Mucosa of rectum (tissue), 2 donors: ENCODE measurements around the gene MRGPRF.
A peak's percentile ranks its signal among the peaks of the same experiment; 100 is the strongest.
"Not testable (repeated sequence)": the region's sequence is repeated elsewhere in the genome, so short reads cannot be mapped to it uniquely, and the experiment has no call there.

Experiments
- H3K27ac ChIP-seq, 2 donors: one replicate each; pipeline ENCODE4 v1.7.0; 2013; ENCODE audit warnings: inconsistent platforms in 2 of 2, low read depth in 2 of 2, low read length in 2 of 2
- H3K27me3 ChIP-seq, 2 donors: one replicate each; pipeline ENCODE4 v1.7.0; 2013; ENCODE audit warnings: low read length in 2 of 2; ENCODE audit not compliant: control insufficient read depth in 2 of 2, insufficient read depth in 2 of 2
- H3K36me3 ChIP-seq, 2 donors: one replicate each; pipeline ENCODE4 v1.7.0; 2013; ENCODE audit warnings: low read length in 2 of 2; ENCODE audit not compliant: control insufficient read depth in 2 of 2, insufficient read depth in 2 of 2
- H3K4me1 ChIP-seq, 2 donors: one replicate each; pipeline ENCODE4 v1.7.0; 2013; ENCODE audit warnings: low read length in 2 of 2, mild to moderate bottlenecking in 1 of 2; ENCODE audit not compliant: control insufficient read depth in 2 of 2, insufficient read depth in 2 of 2
- H3K4me3 ChIP-seq, 2 donors: one replicate each; pipeline ENCODE4 v1.7.0; 2013; ENCODE audit warnings: low read length in 2 of 2
- H3K9ac ChIP-seq, 2 donors: one replicate each; pipeline ENCODE4 v1.7.0; 2013; ENCODE audit warnings: low read length in 2 of 2, low read depth in 1 of 2, mild to moderate bottlenecking in 1 of 2
- H3K9me3 ChIP-seq, 2 donors: one replicate each; pipeline ENCODE4 v1.7.0; 2013; ENCODE audit warnings: low read length in 2 of 2; ENCODE audit not compliant: control insufficient read depth in 2 of 2
- donor health status: healthy.
- donor health status: Normal muscosa, but diverticular disease.

The MRGPRF gene

DNA sequence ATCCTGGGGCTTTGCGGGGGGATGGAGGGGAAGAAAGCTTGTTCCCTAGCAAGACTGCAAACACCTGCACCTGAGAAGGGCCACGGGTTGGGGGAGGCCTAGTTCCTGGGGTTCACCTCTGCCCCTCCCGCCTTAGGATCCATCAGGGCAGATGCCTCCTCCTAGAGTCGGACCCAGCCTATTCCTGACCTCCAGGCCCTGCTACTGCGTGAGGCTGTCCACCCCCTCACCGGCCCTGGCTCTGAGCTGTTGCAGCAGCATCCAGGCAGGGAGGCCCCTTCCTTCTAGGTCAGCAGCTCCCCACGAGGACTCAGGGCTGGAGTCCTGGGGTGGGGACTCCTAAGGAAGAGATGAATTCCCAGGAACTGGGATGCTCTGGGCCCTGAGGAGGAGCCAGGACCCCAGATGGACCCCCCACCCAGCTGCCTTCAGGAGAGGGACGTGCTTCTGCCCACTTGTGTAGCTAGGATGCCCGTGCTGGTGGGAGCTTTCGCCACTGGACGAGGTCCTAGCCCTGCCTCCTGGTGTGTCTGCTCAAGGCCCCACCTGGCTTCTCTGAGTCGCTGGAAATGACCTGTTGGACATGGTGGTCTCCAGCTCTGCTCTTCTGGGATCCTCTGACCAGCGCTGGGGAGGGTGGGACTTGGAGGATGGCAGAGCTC, 10.3 kb downstream of the MRGPRF start:
- H3K4me3 ChIP-seq, result no peak overlapping the region
- peak overlapping the region; percentile 1 to 23 for H3K27ac ChIP-seq
- no peaks in the 10 kb centered on the region for H3K27me3 ChIP-seq
- no peak overlapping the region for H3K9ac ChIP-seq
- H3K36me3 ChIP-seq, result no peaks in the 10 kb centered on the region
- H3K4me1 ChIP-seq, result peaks cover 4 to 9% of the 10 kb centered on the region in 2 donors
- H3K9me3 ChIP-seq, result no peaks in the 10 kb centered on the region

DNA sequence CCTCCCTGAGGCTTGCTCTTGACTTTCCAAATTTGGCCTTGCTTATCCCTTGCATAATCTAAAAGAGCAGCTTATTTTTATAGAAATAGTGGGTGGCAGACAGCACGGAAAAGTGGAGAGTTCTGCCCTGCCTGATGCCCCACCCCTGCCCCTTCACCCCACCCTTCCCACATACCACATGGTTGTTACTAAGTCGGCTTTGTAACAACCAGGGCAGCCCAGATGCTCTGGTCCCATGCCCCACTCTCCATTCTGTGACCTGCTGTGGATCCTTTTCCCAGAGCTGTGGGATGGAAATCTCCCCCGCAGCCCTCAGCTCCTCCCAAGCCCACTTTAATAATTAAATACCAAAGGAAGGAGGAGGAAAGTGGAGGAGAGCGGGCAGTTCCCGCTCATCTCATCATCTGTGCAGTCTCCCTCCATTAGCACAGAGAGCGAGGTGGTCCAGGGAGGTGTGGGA, 10.9 kb downstream of the MRGPRF start:
- H3K4me3 ChIP-seq, result no peak overlapping the region
- H3K27ac ChIP-seq, result peak overlapping the region; percentile 1 to 23
- H3K27me3 ChIP-seq, result no peaks in the 10 kb centered on the region
- no peaks in the 10 kb centered on the region for H3K36me3 ChIP-seq
- no peak overlapping the region for H3K9ac ChIP-seq
- H3K4me1 ChIP-seq, result peaks cover 4 to 9% of the 10 kb centered on the region in 2 donors
- H3K9me3 ChIP-seq, result no peaks in the 10 kb centered on the region

DNA sequence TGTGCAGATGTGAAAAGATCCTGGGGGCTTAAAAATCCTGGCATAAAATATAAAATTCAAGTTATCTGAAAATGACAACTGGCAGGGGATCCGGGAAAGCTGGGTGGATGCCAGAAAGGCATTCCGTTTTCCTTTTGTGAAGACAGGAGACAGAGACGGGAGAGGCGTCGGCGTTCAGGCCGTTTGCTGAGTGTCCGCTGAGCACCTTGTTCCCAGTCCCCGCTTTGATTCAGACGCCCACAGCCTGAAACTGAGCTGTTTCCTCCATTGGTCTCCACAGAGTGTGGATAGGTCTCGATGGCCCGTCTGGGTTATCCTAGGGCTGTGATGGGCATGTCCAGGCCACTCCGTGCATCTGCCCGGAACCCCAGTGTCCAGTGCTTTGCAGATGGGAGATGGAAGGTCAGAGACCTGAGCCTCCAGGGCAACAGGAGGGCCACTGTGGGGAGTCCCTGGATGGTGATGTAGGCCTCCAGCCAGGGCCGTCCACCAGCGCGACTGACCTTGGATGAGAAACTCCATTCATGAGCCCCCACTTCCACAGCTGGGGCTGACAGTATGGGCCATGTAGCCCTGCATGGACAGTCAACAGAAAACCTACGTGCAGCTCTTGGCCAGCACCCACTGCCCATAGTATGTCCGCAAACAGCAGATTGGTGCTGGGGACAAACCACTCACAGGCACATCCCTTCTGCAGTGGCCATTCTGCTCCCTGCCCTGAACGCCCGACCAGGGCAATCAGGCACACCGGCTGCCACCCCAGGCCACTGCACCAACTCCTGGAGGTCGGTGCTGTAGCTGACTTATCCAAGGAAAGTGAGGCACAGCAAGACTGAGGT, 11.6 kb downstream of the MRGPRF start:
- Histone ChIP-seq H3K27me3 (no peaks in the 10 kb centered on the region), H3K36me3 (no peaks in the 10 kb centered on the region), H3K4me3 (no peak overlapping the region), H3K9ac (no peak overlapping the region), H3K27ac (peak overlapping the region; percentile 52 to 66), H3K9me3 (no peaks in the 10 kb centered on the region), H3K4me1 (peaks cover 4 to 9% of the 10 kb centered on the region in 2 donors)

DNA sequence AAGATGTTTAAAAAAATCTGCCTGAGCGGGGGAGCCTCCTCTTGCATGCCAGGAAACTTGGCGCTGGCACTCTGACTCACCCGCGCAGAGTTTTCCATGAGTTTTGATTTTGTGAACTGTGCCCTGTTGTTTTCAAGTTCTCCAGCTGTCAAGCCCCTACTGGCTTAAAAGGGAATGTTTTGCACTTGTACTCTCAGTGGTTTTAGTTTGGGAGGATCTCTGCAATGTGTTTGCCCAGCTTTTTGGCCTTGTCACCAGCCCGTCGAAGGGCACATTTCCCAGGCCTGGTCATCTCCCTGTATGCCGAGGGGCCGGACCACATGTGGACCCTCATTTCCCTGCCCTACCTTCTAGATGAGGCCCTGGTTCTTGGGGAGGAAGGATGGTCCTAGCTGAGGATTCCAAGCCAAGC, 12.2 kb downstream of the MRGPRF start:
- no peaks in the 10 kb centered on the region for H3K27me3 ChIP-seq
- no peaks in the 10 kb centered on the region for H3K9me3 ChIP-seq
- peaks cover 4 to 8% of the 10 kb centered on the region in 2 donors for H3K4me1 ChIP-seq
- H3K4me3 ChIP-seq, result no peak overlapping the region
- H3K27ac ChIP-seq, result peak overlapping the region; percentile 52 to 66
- H3K36me3 ChIP-seq, result no peaks in the 10 kb centered on the region
- no peak overlapping the region for H3K9ac ChIP-seq

DNA sequence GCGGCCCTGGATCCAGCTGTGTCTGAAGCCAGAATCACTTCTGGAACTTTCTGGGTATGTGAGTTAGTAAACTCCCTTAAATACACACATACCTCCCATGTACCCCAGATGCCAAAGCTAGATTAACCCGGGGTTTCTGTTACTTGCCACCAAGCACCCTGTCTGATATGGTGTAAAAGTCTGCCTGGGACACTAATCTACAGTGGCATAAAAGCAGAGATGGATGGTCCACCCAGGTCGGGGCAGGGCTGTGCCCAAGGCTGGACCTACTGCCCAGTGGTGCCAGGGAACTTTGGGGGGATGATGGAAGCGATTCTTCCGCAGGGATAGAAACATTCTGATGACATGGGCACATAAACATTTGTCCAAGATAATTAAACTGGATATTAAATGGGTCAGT, 12.7 kb downstream of the MRGPRF start:
- Histone ChIP-seq H3K9ac (no peak overlapping the region), H3K36me3 (no peaks in the 10 kb centered on the region), H3K27ac (peak overlapping the region; percentile 46 to 66), H3K27me3 (no peaks in the 10 kb centered on the region), H3K4me1 (peaks cover 4 to 8% of the 10 kb centered on the region in 2 donors), H3K4me3 (no peak overlapping the region), H3K9me3 (no peaks in the 10 kb centered on the region)

DNA sequence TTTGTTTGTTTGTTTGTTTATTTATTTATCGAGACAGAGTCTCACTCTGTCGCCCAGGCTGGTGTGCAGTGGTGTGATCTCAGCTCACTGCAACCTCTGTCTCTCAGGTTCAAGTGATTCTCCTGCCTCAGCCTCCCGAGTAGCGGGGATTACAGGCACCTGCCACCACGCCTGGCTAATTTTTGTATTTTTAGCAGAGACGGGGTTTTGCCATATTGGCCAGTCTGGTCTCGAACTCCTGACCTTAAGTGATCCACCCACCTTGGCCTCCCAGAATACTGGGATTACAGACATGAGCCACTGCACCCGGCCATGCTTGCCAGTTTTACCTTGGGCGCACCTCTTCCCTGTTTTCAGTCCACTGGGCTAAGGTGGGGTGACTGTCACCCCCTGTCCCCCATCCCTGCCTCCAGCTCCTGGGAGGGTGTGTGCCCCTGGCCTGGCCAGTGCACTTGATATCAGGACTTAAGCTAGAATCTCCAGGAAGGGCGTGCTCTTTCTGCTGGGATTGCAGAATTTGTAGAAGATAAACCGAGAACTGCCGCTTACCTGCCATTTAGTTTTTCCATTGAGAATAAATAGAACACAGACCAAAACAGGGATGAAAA, 13.2 kb downstream of the MRGPRF start:
- H3K36me3 ChIP-seq, H3K27me3 ChIP-seq, H3K4me1 ChIP-seq, H3K4me3 ChIP-seq, H3K9ac ChIP-seq, H3K9me3 ChIP-seq: not testable (repeated sequence)
- peak overlapping the region; percentile 46 to 66 for H3K27ac ChIP-seq

DNA sequence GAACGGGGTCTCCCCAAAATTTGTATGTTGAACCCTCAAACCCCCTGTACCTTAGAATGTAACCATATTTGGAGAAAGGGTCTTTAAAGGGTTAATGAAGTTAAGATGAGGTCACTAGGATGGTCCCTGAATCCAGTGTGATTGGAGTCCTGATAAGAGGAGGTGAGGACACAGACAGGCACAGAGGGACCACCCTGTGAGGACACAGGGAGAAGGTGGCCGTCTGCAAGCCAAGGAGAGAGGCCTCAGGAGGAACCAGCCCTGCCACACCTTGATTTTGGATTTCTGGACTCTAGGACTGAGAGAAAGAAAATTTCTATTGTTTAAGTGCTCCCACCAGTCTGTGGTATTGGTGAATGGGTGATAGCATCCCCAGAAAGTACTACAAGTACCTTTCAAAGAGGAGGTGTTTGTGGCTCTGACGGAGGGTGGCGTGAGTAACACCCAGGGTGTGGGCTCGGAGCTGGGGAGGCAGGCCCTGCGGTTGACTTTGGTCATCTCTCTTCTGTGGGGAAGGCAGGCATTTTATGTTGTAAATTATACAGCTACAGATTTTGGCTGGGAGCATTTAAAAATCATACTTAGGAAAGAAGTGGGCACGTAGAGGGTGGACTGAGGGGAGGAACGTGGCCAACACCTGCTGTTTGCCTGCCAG, 13.8 kb downstream of the MRGPRF start:
- H3K9ac ChIP-seq, result no peak overlapping the region
- peaks cover 0 to 2% of the 10 kb centered on the region in 2 donors for H3K27me3 ChIP-seq
- peaks cover 4 to 8% of the 10 kb centered on the region in 2 donors for H3K4me1 ChIP-seq
- peak overlapping the region in 1 of 2 donors; percentile 48 for H3K27ac ChIP-seq
- H3K4me3 ChIP-seq, result no peak overlapping the region
- H3K36me3 ChIP-seq, result no peaks in the 10 kb centered on the region
- H3K9me3 ChIP-seq, result no peaks in the 10 kb centered on the region

DNA sequence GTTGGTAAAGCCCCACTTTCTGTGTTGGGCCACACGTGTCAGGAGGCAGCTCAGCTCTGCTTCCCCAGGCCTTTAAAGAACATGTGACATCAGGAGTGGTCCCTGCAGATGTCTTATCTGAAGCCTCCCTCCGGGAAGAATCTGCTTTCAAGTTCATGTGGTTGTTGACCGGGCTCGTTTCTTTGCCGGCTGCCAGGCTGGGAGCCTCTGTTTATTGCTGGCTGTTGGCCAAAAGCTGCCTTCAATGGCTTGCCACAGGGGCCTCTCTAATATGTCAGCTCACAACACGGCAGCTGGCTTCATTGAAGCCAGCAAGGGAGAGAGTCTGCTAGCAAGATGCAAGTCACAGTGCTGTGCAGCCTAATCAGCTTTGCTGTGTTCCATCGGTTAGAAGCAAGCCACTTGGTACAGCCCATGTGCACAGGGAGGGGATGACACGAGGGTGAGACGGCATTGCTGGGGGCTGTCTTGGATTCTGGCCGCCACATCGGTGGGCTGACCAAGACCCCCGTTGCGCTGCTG, 14.6 kb downstream of the MRGPRF start:
- no peaks in the 10 kb centered on the region for H3K9me3 ChIP-seq
- H3K4me3 ChIP-seq, result no peak overlapping the region
- H3K27ac ChIP-seq, result peak overlapping the region in 1 of 2 donors; percentile 48
- no peak overlapping the region for H3K9ac ChIP-seq
- H3K4me1 ChIP-seq, result peaks cover 4 to 8% of the 10 kb centered on the region in 2 donors
- H3K27me3 ChIP-seq, result peaks cover 0 to 2% of the 10 kb centered on the region in 2 donors
- no peaks in the 10 kb centered on the region for H3K36me3 ChIP-seq

DNA sequence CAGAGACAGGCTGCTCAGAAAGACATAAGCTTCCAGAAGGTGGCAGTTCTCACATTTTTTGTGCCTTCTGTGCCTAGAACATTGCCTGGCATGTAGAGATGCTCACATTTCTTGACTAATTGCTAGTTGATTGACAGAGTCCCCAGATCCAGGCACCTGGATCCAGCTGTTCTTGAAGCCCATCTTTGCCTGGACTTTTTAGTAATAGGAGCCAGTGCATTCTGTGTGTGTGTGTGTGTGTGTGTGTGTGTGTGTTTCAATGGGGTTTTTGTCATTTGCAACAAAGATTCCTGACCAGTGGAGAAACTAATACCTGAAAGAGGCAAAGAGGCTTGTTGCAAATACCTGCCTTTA, 15.1 kb downstream of the MRGPRF start:
- no peaks in the 10 kb centered on the region for H3K9me3 ChIP-seq
- peaks cover 4 to 8% of the 10 kb centered on the region in 2 donors for H3K4me1 ChIP-seq
- no peaks in the 10 kb centered on the region for H3K36me3 ChIP-seq
- H3K27ac ChIP-seq, result no peak overlapping the region
- H3K27me3 ChIP-seq, result peaks cover 0 to 5% of the 10 kb centered on the region in 2 donors
- H3K4me3 ChIP-seq, result no peak overlapping the region
- no peak overlapping the region for H3K9ac ChIP-seq
